ENCODE measurements around the gene TAT. TPM values are rescaled to one million over a fixed set of nuclear protein-coding genes. Genes with fewer than 3 reads are reported as not detected.

TAT gene
- total and polyA plus RNA-seq, 12 donors: not detected

GRCh38 chr16:71536752-71537499 lies 40.0 kb downstream of the TAT start:
- no peak overlapping the region for H3K27ac ChIP-seq
- no peaks in the 10 kb centered on the region for H3K36me3 ChIP-seq
- 90 to 92% methylated on average over 28 of the region's 28 CpGs for WGBS, 2 donors
- TF ChIP-seq, protein P1, sequence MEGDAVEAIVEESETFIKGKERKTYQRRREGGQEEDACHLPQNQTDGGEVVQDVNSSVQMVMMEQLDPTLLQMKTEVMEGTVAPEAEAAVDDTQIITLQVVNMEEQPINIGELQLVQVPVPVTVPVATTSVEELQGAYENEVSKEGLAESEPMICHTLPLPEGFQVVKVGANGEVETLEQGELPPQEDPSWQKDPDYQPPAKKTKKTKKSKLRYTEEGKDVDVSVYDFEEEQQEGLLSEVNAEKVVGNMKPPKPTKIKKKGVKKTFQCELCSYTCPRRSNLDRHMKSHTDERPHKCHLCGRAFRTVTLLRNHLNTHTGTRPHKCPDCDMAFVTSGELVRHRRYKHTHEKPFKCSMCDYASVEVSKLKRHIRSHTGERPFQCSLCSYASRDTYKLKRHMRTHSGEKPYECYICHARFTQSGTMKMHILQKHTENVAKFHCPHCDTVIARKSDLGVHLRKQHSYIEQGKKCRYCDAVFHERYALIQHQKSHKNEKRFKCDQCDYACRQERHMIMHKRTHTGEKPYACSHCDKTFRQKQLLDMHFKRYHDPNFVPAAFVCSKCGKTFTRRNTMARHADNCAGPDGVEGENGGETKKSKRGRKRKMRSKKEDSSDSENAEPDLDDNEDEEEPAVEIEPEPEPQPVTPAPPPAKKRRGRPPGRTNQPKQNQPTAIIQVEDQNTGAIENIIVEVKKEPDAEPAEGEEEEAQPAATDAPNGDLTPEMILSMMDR (IDR thresholded peaks at IDR 0.05): no peak
- ATAC-seq (no peak), DNase-seq (no peak)
- intact Hi-C loops (cut with DNase I): no loop called here
- H3K4me1 ChIP-seq: no peaks in the 10 kb centered on the region
- H3K4me3 ChIP-seq: no peak overlapping the region
- no peaks in the 10 kb centered on the region for H3K9me3 ChIP-seq
- H3K27me3 ChIP-seq: peaks cover 0 to 9% (median 0%) of the 10 kb centered on the region in 7 donors

DNA sequence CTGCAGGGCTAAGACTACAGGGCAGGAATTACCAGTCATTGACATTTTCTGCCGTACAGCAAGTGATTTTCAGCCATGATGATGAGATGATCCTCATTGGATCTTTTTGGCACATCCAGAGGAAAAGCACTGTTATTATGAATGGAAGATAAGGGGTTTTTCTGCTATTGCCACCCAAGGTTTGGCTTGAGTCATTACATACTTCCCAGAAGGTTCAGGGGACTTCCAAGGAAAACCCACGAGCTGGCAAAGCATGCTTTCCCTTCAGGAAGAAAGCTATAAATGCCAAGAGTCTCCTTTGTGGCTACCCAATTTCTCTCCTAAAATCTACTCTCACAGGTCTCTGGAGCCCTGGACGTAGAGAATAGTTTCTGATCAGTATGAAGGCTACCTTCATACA lies 44.5 kb downstream of the TAT start:
- ATAC-seq: no peak
- H3K4me3 ChIP-seq: no peak overlapping the region
- H3K9me3 ChIP-seq: no peaks in the 10 kb centered on the region
- intact Hi-C loops (cut with DNase I): no loop called here
- no peak for DNase-seq
- TF ChIP-seq, protein P1 (IDR thresholded peaks at IDR 0.05): no peak
- no peaks in the 10 kb centered on the region for H3K4me1 ChIP-seq
- 69 to 70% methylated on average over 3 of the region's 3 CpGs for WGBS, 2 donors
- H3K27ac ChIP-seq: no peak overlapping the region
- peaks cover 0 to 38% (median 23%) of the 10 kb centered on the region in 7 donors for H3K27me3 ChIP-seq
- no peaks in the 10 kb centered on the region for H3K36me3 ChIP-seq

- ATAC-seq: no peak
- Histone ChIP-seq H3K4me1 (peaks cover 0 to 9% (median 0%) of the 10 kb centered on the region in 9 donors), H3K27me3 (peaks cover 0 to 63% (median 40%) of the 10 kb centered on the region in 7 donors), H3K36me3 (no peaks in the 10 kb centered on the region), H3K27ac (no peak overlapping the region), H3K9me3 (no peaks in the 10 kb centered on the region), H3K4me3 (no peak overlapping the region)
- no peak for DNase-seq
- TF ChIP-seq, protein P1 (IDR thresholded peaks at IDR 0.05): no peak
- intact Hi-C loops (cut with DNase I): no loop called here
- 71 to 73% methylated on average over 4 of the region's 4 CpGs for WGBS, 2 donors
Observed at GRCh38 chr16:71528863-71529262, 48.0 kb downstream of the TAT start.

DNA sequence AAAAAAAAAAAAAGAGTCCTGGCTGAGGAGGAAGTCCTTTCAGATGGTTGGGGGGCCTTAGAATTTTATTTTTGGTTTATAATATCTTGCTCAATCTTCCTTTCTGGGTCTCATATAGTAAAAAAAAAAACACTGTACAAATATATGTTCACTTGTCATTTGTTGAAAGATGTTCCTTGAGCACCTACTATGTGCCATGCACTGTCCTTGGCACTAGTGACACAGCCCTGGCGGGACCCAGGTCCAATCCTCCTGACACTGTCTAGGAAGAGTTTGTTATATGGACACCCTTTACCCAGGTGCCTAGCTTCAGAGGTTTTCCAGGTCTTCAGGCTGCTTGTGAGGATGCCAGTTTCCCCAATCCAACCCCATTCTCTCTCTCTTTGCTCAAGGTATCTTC lies 48.6 kb downstream of the TAT start:
- Histone ChIP-seq H3K4me3 (no peak overlapping the region), H3K27me3 (peaks cover 0 to 65% (median 44%) of the 10 kb centered on the region in 7 donors), H3K27ac (no peak overlapping the region), H3K36me3 (no peaks in the 10 kb centered on the region), H3K9me3 (no peaks in the 10 kb centered on the region), H3K4me1 (peaks cover 0 to 9% (median 0%) of the 10 kb centered on the region in 9 donors)
- intact Hi-C loops (cut with DNase I): no loop called here
- ATAC-seq: no peak
- TF ChIP-seq, protein P1 (IDR thresholded peaks at IDR 0.05): no peak
- DNase-seq: no peak
- 75 to 76% methylated on average over 1 of the region's 1 CpG for WGBS, 2 donors

All from heart right ventricle (tissue), 16 donors.